ENCODE data around the gene VLDLR.

VLDLR gene

DNA sequence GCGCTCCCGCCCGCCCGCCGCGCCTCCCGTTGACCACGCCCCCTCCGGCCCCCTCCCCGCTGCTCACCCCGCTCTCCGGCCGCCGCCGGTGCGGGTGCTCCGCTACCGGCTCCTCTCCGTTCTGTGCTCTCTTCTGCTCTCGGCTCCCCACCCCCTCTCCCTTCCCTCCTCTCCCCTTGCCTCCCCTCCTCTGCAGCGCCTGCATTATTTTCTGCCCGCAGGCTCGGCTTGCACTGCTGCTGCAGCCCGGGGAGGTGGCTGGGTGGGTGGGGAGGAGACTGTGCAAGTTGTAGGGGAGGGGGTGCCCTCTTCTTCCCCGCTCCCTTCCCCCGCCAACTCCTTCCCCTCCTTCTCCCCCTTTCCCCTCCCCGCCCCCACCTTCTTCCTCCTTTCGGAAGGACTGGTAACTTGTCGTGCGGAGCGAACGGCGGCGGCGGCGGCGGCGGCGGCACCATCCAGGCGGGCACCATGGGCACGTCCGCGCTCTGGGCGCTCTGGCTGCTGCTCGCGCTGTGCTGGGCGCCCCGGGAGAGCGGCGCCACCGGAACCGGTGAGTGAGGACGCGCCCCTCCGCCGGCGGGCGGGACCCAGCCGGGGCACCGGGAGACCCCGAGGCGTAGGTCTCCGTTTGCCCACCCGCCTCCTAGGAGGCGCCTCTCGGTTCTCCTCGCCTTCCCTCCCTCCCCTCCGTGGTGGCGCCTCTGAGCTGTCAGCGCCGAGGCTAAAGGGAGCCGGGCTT, at the start of gene VLDLR:
Gene VLDLR (plus strand): TSS at position 66 of the 739 bp plus-strand sequence. CDS start 403 bp downstream, at position 469.
- intact Hi-C loops (cut with DNase I), result loop anchor here (10.0 kb wide), 1 partner anchor 467 kb away; no protein-coding TSS in a partner anchor
- DNase-seq, result peak in 9 of 10 donors; percentile 43 to 93 (median 57)

- intact Hi-C loops (cut with DNase I), result no loop called here
- DNase-seq, result no peak
Measured at GRCh38 chr9:2574203-2574602, 47.4 kb upstream of the VLDLR start.

- intact Hi-C loops (cut with DNase I), result no loop called here
- DNase-seq, result no peak
Measured at GRCh38 chr9:2576631-2577030, 45.0 kb upstream of the VLDLR start.

- DNase-seq, result peak in 1 of 10 donors; percentile 61
- intact Hi-C loops (cut with DNase I), result no loop called here
Measured at GRCh38 chr9:2583308-2584013, 38.1 kb upstream of the VLDLR start.

DNA sequence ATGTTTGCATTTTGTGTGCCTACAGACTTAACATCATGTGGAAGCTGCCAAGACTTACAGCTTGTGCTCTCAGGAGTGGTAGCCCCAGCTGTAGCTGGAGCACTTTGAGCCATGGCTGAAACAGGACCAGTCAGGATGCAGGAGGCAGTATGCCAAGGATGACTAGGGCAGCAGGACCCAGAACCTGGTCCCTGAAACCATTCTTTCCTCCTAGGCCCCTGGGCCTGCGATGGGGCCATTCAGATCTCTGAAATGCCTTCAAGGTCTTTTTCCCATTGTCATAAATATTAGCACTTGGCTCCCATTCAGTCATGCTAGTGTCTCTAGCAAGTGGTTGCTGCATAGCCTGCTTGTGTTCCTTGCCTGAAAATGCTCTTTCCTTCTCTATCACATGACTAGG, 29.6 kb upstream of the VLDLR start:
- intact Hi-C loops (cut with DNase I), result no loop called here

GRCh38 chr9:2593744-2594143, 27.8 kb upstream of the VLDLR start:
- no peak for DNase-seq
- intact Hi-C loops (cut with DNase I), result no loop called here

More for the DNA sequence above, 29.6 kb upstream of the VLDLR start:
- no peak for DNase-seq

DNA sequence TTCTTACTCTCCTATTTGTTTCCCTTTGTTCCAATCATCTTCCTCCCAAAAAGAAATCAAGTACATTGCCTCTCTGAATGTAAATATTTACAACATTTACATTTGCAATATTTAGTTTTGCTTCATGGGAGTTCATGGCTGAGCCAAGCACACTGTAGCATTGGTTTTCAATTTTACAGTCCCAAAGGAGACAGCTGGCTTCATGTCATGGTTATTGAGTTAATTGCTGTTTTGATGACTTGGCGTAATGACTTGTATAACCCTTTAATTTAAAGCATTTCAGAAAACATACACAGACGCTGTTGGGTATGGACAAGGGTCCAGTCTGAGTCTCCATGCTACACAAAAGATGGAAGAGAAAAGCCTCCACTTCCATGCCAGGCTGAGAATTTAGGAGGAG, 25.6 kb upstream of the VLDLR start:
- intact Hi-C loops (cut with DNase I), result no loop called here
- no peak for DNase-seq

DNA sequence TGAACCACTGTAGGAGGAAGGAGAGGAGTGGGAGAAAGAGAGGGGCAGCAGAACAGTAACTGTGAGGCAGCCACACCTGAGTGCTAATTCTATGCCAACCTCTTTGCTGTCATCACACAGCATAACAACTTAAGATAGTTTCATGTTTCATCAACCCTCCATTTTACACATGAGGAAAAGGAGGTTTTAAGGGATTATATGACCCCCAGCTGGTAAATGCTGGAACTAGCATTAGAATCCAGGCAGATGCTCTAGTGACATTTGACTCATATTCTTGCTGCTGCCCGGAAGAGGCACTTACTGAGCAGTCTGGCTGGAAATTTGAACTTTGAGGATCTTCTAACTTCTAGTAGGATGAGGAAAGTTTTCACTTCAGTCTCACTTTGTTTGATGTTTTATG, 24.1 kb upstream of the VLDLR start:
- DNase-seq, result no peak
- intact Hi-C loops (cut with DNase I), result no loop called here

GRCh38 chr9:2599896-2600295, 21.7 kb upstream of the VLDLR start:
- no peak for DNase-seq
- intact Hi-C loops (cut with DNase I), result no loop called here

DNA sequence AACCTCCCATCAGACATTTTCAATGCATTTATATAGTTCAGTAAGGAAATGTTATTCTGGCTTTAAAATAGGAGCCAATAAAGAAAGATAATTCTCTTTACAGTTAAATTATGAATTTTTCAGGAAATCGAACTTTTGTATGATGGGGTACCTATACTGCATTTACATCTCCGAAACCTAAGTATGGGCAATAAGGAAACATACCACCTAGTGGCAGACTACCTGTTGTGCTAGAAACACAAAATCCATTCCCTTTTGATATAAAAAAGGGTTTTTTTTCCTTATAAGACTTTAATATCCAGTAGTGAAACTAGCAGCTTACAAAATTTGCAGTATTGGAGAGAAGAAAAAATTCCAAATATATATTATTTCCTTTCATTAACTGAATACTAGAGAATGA, 21.3 kb upstream of the VLDLR start:
- intact Hi-C loops (cut with DNase I), result no loop called here
- no peak for DNase-seq

DNA sequence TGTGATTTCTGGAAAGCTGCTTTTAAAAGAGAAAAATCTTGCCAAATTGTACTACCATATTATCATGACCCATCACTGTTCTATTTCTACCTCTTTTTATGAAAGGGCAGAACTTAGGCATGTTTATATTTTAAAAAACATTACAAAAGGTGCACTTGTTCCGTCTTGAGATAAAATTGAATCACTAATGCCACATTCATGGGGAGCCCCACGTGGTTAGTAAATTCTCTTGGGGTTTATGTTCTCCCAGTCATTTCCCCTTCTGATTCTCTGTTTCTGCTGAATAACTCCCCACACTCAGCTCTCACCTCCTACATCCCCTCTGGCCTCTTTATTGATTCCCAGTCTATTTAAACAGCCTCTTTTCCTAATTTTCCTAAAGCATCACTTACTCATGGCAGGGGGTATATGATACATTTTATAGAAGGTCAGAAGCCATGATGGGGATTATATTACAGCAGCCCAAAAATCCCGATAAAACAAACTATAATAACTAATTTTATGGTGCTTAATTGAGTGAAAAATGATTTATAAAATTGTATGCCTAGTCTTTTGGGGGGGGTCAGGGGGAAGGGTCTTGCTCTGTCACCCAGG, 19.7 kb upstream of the VLDLR start:
- intact Hi-C loops (cut with DNase I), result no loop called here
- DNase-seq, result no peak

DNA sequence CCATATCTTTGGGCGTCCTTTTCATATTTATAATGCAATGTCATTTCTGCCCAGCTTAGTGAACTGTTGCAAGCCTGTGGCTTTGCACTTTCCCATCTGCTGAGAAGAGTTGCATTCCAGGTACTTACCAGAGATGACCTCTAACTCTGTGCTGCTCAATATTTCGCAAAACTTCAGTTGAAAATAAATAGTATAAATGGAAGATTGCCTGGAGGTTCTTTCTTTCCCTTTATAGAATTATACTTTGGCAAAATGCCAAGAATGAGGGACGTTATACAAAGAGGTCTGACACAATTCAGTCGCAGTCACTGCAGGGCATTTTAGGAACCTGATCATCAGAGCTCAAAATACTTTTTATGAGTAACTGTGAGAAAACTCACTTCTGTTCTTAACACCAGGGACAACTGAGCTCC, 18.9 kb upstream of the VLDLR start:
- no peak for DNase-seq

DNA sequence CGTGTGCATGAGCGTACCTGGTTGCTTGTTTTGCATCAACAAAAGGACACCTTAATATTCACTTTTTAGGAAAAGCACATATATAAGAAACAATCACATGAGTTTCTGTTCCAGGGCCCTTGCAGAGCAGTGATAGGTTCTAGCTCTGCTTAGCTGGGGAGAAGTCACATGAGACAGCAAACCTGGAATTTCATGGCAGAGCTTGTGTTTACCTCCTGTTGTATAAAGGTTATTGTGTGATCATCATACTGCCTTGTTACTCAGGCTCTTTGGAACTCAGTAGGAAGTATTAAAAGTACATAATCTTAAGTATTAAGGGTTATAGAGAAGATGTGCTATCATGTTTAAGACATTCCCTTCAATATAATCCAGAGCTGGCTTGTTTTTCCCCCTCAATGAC, 18.0 kb upstream of the VLDLR start:
- intact Hi-C loops (cut with DNase I), result no loop called here
- no peak for DNase-seq

More for the DNA sequence above, 18.9 kb upstream of the VLDLR start:
- intact Hi-C loops (cut with DNase I), result no loop called here

GRCh38 chr9:2605246-2605645, 16.3 kb upstream of the VLDLR start:
- DNase-seq, result no peak
- intact Hi-C loops (cut with DNase I), result no loop called here

DNA sequence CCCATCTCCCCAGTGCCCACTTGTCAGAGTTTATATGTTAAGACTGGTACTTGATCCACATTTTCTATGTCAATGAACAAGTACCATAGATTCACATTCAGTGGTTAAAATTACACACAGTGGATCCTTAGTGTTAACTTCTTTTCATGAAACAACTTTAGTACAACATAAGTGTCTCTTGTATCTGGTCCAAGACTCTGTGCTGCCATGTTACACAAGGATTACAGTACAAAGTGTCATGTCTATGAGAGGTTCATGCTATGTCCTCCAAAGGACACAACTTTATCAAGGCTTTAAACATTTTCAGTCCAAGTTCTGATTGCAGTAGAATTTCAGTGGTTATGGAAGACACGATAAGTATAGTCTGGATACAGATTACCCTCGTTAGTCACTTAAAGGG, 13.3 kb upstream of the VLDLR start:
- intact Hi-C loops (cut with DNase I), result no loop called here

GRCh38 chr9:2610985-2611384, 10.6 kb upstream of the VLDLR start:
- no peak for DNase-seq
- intact Hi-C loops (cut with DNase I), result no loop called here

More for the DNA sequence above, 13.3 kb upstream of the VLDLR start:
- DNase-seq, result no peak

DNA sequence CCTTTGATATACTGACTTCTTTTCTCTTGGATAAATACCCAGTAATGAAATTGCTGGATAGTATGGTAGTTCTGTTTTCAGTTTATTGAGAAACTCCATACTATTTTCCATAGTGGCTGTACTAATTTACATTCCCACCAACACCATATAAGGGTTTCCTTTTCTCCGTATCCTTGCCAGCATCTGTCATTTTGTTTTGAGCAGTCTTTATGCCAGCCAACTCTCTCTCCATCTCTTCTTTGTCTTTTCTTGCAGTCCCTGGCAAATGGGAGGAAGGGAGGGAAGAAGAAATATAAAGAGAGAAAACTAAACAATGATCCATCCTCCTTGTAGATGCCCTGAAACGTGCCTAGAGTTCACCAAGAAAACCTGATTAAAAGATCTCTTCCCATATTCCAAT, 9.6 kb upstream of the VLDLR start:
- DNase-seq, result no peak
- intact Hi-C loops (cut with DNase I), result no loop called here

DNA sequence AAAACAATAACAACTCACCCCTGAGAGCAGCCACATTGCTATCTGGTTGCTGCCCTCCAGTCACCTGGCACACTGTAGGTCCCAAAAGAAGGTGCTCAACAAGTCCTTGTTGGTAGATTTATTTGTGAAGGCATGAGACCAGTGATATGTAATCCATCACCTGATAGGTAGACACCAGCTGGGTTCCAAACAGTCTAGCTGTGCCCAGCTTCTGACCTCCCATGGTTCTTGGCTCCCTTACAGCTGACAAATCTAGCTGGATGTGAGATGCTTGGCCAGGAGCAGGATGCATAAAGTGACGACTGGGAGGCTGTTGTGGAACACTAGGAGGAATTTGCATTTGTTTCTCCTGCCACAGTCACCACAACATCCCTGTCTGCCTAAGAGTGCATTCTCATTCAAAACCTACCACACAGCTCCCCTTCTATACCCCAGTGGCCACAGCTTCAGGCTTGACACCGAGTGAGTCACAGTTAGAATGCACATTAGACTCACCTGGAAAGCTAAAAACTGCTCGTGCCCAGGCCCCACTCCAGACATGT, 7.8 kb upstream of the VLDLR start:
- no peak for DNase-seq
- intact Hi-C loops (cut with DNase I), result no loop called here

DNA sequence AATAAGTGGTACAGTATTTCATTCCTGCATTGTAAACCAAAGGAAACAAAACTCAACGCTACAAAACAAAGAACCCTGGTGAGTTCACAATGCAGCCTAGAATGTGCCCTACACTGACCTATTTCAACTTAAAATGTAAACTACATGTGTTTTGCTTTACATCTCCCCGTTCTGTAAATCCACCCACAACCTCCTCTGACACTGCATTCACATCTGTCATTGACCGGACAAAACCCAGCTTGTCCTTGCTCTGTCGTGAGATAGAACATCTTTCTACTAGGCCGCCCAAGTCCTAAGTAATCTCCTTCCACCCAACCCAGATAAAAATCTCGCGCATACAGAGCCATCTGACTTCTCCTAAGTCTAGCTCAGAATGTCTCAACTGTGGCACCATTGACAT, 6.1 kb upstream of the VLDLR start:
- no peak for DNase-seq
- intact Hi-C loops (cut with DNase I), result loop anchor here (5.0 kb wide), 1 partner anchor 373 kb away; no protein-coding TSS in a partner anchor

DNA sequence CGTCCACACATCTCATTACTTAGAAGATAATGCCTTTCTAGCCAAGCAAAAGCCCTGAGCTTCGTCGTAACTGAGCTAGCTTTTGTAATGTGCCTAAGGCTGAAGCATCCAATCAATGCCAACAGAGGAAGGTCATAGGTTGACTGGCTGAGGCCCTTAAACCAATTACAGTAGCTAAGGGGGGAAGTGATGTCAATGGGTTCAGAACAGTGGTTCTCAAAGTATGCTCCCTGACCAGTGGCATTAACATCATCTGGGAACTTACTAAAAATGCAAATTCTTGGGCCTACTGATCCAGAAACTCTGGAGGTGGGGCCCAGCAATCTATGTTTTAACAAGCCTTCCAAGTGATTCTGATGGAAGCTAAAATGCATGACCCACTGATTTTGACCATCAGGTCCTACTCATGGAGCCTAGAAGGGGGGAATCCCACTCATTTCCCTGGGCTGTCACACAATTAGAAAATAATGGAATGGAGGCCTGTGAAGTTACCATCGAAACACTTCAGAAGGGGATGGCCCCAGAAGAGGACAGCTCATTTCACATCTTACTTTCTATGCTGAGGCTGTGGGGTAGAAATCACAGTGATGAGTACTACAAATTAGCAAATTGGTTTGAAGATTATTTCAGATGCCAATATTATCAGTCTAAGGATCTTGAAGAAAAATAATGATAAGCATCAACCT, 4.8 kb upstream of the VLDLR start:
- no peak for DNase-seq
- intact Hi-C loops (cut with DNase I), result loop anchor here (5.0 kb wide), 1 partner anchor 375 kb away; no protein-coding TSS in a partner anchor

GRCh38 chr9:2618289-2618688, 3.3 kb upstream of the VLDLR start:
- DNase-seq, result no peak
- intact Hi-C loops (cut with DNase I), result loop anchor here (2.0 to 5.0 kb wide), 2 partner anchors 55 to 376 kb away; no protein-coding TSS in a partner anchor
